Rectal smooth muscle tissue (tissue), 1 donor: ENCODE measurements around the gene NDUFS1.

ENCODE experiments used
- H3K27ac ChIP-seq: one replicate; pipeline ENCODE4 v1.7.0; 2013; ENCODE audit warnings: low read depth, low read length, inconsistent platforms
- H3K27me3 ChIP-seq: one replicate; pipeline ENCODE4 v1.7.0; 2013; ENCODE audit warnings: low read length; ENCODE audit not compliant: control insufficient read depth, insufficient read depth
- H3K36me3 ChIP-seq: one replicate; pipeline ENCODE4 v1.7.0; 2013; ENCODE audit warnings: low read length; ENCODE audit not compliant: control insufficient read depth, insufficient read depth
- H3K4me1 ChIP-seq: one replicate; pipeline ENCODE4 v1.7.0; 2013; ENCODE audit warnings: low read length; ENCODE audit not compliant: control insufficient read depth, insufficient read depth
- H3K4me3 ChIP-seq: one replicate; pipeline ENCODE4 v1.7.0; 2013; ENCODE audit warnings: low read length
- H3K9ac ChIP-seq: one replicate; pipeline ENCODE4 v1.7.0; 2013; ENCODE audit warnings: low read length

The NDUFS1 gene

GRCh38 chr2:206069417-206069816 lies 89.8 kb downstream of the NDUFS1 start:
- Histone ChIP-seq H3K27me3 (no peaks in the 10 kb centered on the region), H3K4me3 (no peak overlapping the region), H3K27ac (no peak overlapping the region), H3K36me3 (no peaks in the 10 kb centered on the region), H3K4me1 (no peaks in the 10 kb centered on the region), H3K9ac (no peak overlapping the region)

GRCh38 chr2:206068207-206068606 lies 91.0 kb downstream of the NDUFS1 start:
- Histone ChIP-seq H3K4me1 (no peaks in the 10 kb centered on the region), H3K36me3 (peaks cover 2% of the 10 kb centered on the region), H3K27ac (no peak overlapping the region), H3K4me3 (no peak overlapping the region), H3K27me3 (no peaks in the 10 kb centered on the region), H3K9ac (no peak overlapping the region)
